ENCODE measurements around the gene PLCXD3.
"Not testable (repeated sequence)": the region's sequence is repeated elsewhere in the genome, so short reads cannot be mapped to it uniquely, and the experiment has no call there.

The PLCXD3 gene

GRCh38 chr5:41338136-41338675 is 172.2 kb downstream of the PLCXD3 start:
- no peak for DNase-seq

GRCh38 chr5:41337724-41338123 is 172.7 kb downstream of the PLCXD3 start:
- DNase-seq, result no peak

DNA sequence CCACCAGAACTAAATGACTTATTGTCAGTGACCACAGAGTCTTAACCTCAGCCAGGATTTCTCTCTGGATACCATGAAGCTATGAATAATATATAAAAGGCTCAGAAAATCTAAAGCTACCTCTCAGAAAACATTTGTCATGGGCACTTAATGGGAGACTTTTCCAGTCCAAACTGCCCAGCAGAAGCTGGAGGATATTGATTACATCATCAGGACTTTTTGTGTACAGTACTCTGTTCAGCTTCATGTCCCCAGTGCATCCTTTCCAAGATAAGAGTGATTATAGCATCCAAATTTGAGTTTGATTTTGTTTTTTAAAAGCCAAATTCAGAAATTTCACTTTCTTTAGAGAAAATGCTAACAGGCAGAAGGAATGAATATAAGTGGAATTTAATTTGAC is 173.2 kb downstream of the PLCXD3 start:
- DNase-seq, result no peak

- DNase-seq, result no peak
Measured at GRCh38 chr5:41336471-41336870, 173.9 kb downstream of the PLCXD3 start.

- DNase-seq, result no peak
Measured at GRCh38 chr5:41335596-41336181, 174.7 kb downstream of the PLCXD3 start.

DNA sequence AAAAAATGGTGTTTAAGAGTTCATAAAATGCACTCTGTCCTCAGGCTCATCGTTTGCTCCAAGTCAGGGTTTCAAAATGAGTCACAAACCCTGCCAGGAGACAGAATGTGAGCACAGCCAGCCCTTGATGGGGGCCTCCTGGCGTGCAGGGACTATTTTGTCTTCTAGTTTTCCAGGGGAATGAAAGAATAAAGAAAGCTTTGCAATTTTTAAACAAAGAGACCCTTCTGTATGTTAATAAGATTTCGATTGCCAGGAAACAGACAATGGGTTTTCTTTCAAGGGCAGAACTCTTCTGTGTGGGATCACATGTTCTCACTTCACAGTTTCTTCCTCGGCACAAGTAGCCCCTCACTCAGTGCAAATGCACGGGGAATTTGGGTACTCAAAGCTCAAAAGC is 175.6 kb downstream of the PLCXD3 start:
- DNase-seq, result no peak

- DNase-seq, result no peak
Measured at GRCh38 chr5:41334221-41334620, 176.2 kb downstream of the PLCXD3 start.

- no peak for DNase-seq
Measured at GRCh38 chr5:41325074-41325473, 185.3 kb downstream of the PLCXD3 start.

DNA sequence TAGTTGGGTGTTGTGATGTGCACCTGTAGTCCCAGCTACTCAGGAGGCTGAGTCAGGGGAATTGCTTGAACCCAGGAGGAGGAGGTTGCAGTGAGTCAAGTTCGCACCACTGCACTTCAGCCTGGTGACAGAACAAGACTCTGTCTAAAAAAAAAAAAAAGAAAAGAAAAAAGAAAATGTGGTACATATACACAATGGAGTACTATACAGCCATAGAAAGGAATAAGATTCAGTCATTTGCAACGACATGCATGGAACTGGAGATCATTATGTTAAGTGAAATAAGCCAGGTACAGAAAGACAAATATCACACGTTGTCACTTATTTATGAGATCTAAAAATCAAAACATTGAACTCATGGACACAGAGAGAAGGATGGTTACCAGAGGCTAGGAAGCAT is 187.6 kb downstream of the PLCXD3 start:
- DNase-seq, result not testable (repeated sequence)

DNA sequence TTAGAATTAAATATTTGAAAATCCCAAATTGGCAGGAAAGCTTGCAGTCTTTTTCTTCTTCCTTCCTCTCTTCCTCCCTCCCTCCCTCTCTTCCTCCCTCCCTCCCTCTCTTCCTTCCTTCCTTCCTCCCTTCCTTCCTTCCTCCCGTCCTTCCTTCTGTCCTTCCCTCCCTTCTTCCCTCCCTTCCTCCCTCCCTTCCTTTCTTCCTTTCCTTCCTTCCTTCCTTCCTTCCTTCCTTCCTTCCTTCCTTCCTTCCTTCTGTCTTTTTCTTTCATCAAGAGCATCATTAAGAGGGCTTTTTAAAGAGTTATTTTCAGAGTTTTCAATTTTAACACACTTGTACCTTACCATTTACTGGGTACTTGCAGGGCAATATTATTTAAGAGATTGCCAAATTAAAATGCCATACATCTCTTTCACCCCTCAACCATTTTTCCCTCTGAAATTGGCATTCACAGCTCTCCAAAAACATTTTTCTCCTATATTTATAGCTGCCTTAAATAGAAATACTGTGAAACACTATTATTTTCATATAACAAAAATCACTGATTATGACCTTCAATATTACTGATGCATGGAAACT is 197.8 kb downstream of the PLCXD3 start:
- DNase-seq, result no peak

GRCh38 chr5:41312066-41312465 is 198.3 kb downstream of the PLCXD3 start:
- DNase-seq, result no peak

DNA sequence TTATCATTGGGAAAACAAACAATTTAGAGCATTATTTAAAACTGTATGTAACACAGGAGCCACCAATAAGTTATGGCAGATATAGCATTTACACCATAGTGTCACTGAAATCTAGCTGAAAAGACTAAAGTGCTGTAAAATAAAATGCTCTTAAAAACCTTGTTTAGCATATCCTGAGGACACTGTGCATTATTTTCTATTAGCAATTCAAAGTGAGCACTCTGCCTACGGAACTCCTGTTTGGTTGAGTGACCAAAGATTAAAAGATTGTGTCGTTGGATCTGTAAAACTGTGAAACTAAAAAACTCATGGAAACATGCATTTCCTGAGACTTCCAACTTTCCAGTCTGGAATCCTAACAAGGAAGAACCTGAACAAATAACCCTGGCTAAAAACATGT is 201.1 kb downstream of the PLCXD3 start:
- DNase-seq, result no peak

- DNase-seq, result no peak
Measured at GRCh38 chr5:41306005-41306404, 204.4 kb downstream of the PLCXD3 start.

- DNase-seq, result no peak
Measured at GRCh38 chr5:41305056-41305455, 205.3 kb downstream of the PLCXD3 start.

- no peak for DNase-seq
Measured at GRCh38 chr5:41296066-41296465, 214.3 kb downstream of the PLCXD3 start.

- no peak for DNase-seq
Measured at GRCh38 chr5:41291323-41291722, 219.1 kb downstream of the PLCXD3 start.

DNA sequence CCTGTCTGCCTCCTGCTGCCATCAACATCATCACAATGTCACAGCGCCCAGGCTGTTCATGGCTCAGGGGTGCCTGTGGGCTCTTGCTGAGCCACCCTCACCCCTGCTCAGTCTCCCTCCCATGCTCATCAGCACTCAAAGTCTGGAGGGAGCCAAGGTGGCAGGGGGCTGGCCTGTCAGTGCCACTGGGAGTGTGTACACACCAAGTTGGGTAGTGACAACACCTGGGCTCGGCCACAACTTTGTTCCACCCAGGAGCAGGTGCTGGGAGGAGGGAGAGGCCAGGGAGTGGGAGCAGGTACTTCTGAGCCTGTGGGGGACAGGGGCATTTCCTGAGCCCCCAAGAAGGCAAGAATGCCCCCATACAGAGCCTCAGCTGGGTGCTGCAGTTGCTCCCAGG is 219.6 kb downstream of the PLCXD3 start:
- no peak for DNase-seq

GRCh38 chr5:41289970-41290464 is 220.4 kb downstream of the PLCXD3 start:
- DNase-seq, result no peak

GRCh38 chr5:41286696-41287095 is 223.7 kb downstream of the PLCXD3 start:
- DNase-seq, result no peak

DNA sequence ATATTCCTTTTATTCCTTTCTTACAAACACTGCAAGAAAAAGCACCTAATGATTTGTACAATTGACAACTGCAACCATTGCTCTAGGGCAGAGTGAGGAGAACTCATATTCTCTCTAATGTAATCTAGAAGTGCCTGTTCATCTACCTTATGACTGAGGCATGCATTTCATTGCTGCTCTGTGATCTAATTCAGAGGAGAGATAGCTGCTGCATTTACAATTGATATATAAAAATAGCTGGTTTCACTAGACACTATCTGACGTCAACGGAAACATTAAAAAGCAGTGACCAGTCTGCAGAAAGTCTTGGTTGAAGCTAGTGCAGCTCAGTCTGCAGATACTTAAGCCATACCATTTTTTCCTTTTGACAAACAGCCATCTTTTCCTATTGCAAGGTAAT is 224.2 kb downstream of the PLCXD3 start:
- no peak for DNase-seq

GRCh38 chr5:41284938-41285337 is 225.5 kb downstream of the PLCXD3 start:
- no peak for DNase-seq

GRCh38 chr5:41281215-41281810 is 229.1 kb downstream of the PLCXD3 start:
- DNase-seq, result no peak

- DNase-seq, result no peak
Measured at GRCh38 chr5:41279040-41279439, 231.4 kb downstream of the PLCXD3 start.

DNA sequence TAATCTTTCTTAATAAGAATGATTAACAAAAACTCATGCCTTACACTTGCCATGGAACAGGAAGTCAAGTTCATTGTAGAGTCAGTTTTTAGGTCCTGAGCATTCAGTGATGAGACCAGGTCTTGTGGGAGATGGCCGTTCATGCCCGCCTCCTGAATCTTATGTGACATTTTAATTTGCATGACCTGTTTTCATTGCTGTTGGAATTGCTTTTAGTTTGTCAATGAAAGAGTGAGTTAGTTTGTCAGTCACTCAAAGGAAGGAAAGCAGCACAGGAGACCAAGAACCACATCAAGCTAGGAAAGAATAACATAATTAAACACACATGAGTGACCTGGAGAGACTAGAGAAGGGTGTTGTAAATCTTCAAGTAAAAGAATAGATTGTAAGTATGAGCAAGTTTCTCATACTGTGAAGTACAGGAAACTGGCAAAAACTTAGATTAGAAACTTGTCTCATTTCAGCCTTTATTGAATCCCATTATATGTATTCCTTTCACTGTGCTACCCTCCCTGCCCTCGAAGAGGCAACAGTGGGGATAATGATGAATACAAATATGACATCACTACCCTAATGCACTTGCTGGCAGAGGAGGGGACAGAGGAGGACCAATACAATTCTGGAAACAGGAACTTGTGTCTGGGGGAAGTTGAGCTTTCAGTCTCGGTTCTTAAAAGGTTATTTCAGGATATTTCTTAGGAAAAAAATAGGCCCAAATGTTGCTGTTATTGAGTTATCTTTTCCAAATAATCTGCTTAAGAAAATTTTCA is 232.7 kb downstream of the PLCXD3 start:
- no peak for DNase-seq
